Measurements from ENCODE around the gene SLC22A2. TPM values are rescaled to one million over a fixed set of nuclear protein-coding genes. Genes with fewer than 3 reads are reported as not detected.

The SLC22A2 gene
- total RNA-seq, 2 experiments from 2014 or later: not detected

DNA sequence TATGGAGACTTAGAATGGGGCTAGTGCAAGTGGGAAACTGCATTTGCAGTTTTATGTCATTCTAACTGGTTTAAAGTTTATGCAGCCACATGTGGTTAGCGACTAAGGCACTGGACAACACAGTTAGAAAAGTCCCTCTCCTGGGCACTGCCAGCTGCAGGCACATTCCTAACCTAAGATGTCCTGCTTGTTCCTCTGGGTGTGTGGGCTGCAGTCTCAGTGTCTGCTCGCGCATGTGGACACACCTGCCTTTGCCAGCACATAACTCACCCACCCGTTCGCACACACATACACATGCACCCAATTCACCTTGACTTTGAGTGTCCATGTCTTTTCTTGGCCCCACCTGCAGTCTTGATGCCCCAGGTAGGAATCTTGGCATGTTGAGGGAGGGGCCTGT lies 18.5 kb upstream of the SLC22A2 start:
- H4K20me1 ChIP-seq (ENCODE audit: insufficient read depth, low read length): no peaks in the 10 kb centered on the region
- H3K36me3 ChIP-seq (ENCODE audit: insufficient read depth, low read length): no peaks in the 10 kb centered on the region
- TF ChIP-seq, protein P1, sequence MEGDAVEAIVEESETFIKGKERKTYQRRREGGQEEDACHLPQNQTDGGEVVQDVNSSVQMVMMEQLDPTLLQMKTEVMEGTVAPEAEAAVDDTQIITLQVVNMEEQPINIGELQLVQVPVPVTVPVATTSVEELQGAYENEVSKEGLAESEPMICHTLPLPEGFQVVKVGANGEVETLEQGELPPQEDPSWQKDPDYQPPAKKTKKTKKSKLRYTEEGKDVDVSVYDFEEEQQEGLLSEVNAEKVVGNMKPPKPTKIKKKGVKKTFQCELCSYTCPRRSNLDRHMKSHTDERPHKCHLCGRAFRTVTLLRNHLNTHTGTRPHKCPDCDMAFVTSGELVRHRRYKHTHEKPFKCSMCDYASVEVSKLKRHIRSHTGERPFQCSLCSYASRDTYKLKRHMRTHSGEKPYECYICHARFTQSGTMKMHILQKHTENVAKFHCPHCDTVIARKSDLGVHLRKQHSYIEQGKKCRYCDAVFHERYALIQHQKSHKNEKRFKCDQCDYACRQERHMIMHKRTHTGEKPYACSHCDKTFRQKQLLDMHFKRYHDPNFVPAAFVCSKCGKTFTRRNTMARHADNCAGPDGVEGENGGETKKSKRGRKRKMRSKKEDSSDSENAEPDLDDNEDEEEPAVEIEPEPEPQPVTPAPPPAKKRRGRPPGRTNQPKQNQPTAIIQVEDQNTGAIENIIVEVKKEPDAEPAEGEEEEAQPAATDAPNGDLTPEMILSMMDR (conservative IDR thresholded peaks at IDR 0.05; ENCODE audit: low read length): no peak
- no peak for TF ChIP-seq EZH2phosphoT487 (IDR thresholded peaks at IDR 0.05; ENCODE audit: borderline replicate concordance, low read depth, low read length)
- BruUV-seq (replicated peaks): no TSS peak
- H3K27ac ChIP-seq (ENCODE audit: low read depth, low read length, poor library complexity, severe bottlenecking): no peak overlapping the region
- H3K9me2 ChIP-seq (ENCODE audit: insufficient read depth, low read length): no peaks in the 10 kb centered on the region
- H3K79me2 ChIP-seq (ENCODE audit: insufficient read depth, low read depth, low read length): no peaks in the 10 kb centered on the region
- CTCF ChIA-PET (ENCODE audit: unreplicated experiment): no interaction called here
- no peak for DNase-seq (ENCODE audit: low spot score)
- no peak overlapping the region for H3K4me3 ChIP-seq (ENCODE audit: low read depth, low read length, poor library complexity, severe bottlenecking)
- H3K4me1 ChIP-seq (ENCODE audit: insufficient read depth, low read length, poor library complexity, severe bottlenecking): no peaks in the 10 kb centered on the region
- H3K9me3 ChIP-seq (ENCODE audit: low read length): no peaks in the 10 kb centered on the region
- no peak overlapping the region for H3K4me2 ChIP-seq (ENCODE audit: low read length)
- no peak overlapping the region for H2AFZ ChIP-seq (ENCODE audit: low read length)
- POLR2A ChIA-PET: interaction anchor here (0.7 kb wide), 1 partner anchor 166 kb away, joined by 3 read pairs; no protein-coding TSS in a partner anchor
- intact Hi-C loops (cut with micrococcal nuclease; ENCODE audit: unreplicated experiment): no loop called here

DNA sequence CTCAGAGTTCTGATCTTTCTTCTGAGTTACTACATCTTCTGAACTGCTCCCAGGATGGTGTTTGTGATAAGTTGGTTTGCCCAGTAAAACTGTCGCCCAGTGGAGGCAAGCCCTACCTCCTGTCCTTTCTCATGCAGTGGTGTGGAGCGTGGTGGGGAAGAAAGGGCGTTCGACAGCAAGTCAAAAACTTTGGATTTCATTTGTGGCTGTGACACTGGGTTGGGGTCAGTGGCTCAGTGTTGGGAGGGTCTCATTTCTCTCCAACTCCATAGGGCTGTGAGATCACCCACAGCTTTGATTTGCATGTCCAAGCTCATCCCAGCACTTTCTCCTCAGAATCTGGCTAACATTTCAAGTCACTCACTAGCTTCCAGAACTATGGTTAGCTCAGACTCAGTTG lies 17.5 kb upstream of the SLC22A2 start:
- H3K4me2 ChIP-seq (ENCODE audit: low read length): no peak overlapping the region
- H3K27ac ChIP-seq (ENCODE audit: low read depth, low read length, poor library complexity, severe bottlenecking): no peak overlapping the region
- BruUV-seq (replicated peaks): no TSS peak
- no peaks in the 10 kb centered on the region for H3K9me2 ChIP-seq (ENCODE audit: insufficient read depth, low read length)
- H3K9me3 ChIP-seq (ENCODE audit: low read length): no peaks in the 10 kb centered on the region
- POLR2A ChIA-PET: no interaction called here
- CTCF ChIA-PET (ENCODE audit: unreplicated experiment): no interaction called here
- H4K20me1 ChIP-seq (ENCODE audit: insufficient read depth, low read length): no peaks in the 10 kb centered on the region
- intact Hi-C loops (cut with micrococcal nuclease; ENCODE audit: unreplicated experiment): no loop called here
- TF ChIP-seq, protein P1 (conservative IDR thresholded peaks at IDR 0.05; ENCODE audit: low read length): no peak
- TF ChIP-seq EZH2phosphoT487 (IDR thresholded peaks at IDR 0.05; ENCODE audit: borderline replicate concordance, low read depth, low read length): no peak
- H3K36me3 ChIP-seq (ENCODE audit: insufficient read depth, low read length): no peaks in the 10 kb centered on the region
- H3K79me2 ChIP-seq (ENCODE audit: insufficient read depth, low read depth, low read length): no peaks in the 10 kb centered on the region
- no peaks in the 10 kb centered on the region for H3K4me1 ChIP-seq (ENCODE audit: insufficient read depth, low read length, poor library complexity, severe bottlenecking)
- H2AFZ ChIP-seq (ENCODE audit: low read length): no peak overlapping the region
- no peak overlapping the region for H3K4me3 ChIP-seq (ENCODE audit: low read depth, low read length, poor library complexity, severe bottlenecking)
- DNase-seq (ENCODE audit: low spot score): no peak

DNA sequence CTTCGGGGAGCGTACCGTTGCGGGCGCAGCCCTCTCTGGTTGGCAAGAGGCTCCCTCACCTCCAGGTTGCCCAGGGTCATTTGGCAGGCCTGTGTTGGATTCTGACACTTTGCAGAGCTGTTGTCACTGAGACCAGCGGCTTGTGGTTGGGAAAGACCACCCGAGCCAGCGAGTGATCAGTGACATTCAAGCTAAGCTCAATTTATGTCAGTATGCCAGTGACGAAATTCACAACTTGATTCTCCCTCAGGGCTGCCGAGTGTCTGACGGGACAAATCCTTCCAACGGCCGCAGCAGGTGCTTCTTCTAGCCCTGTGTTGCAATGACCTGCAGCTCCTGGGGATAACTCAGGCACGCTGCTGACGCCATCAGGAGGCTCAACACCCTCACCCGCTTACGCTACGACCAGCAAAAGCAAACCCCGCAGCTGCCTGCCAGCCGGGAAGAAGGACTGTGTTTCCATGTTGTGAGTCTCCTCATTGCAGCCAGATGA lies 16.9 kb upstream of the SLC22A2 start:
- no peaks in the 10 kb centered on the region for H3K9me2 ChIP-seq (ENCODE audit: insufficient read depth, low read length)
- no peaks in the 10 kb centered on the region for H3K36me3 ChIP-seq (ENCODE audit: insufficient read depth, low read length)
- no peaks in the 10 kb centered on the region for H4K20me1 ChIP-seq (ENCODE audit: insufficient read depth, low read length)
- H3K4me2 ChIP-seq (ENCODE audit: low read length): no peak overlapping the region
- no peaks in the 10 kb centered on the region for H3K79me2 ChIP-seq (ENCODE audit: insufficient read depth, low read depth, low read length)
- no peaks in the 10 kb centered on the region for H3K4me1 ChIP-seq (ENCODE audit: insufficient read depth, low read length, poor library complexity, severe bottlenecking)
- no TSS peak for BruUV-seq (replicated peaks)
- no peaks in the 10 kb centered on the region for H3K9me3 ChIP-seq (ENCODE audit: low read length)
- TF ChIP-seq EZH2phosphoT487 (IDR thresholded peaks at IDR 0.05; ENCODE audit: borderline replicate concordance, low read depth, low read length): no peak
- TF ChIP-seq, protein P1 (conservative IDR thresholded peaks at IDR 0.05; ENCODE audit: low read length): no peak
- POLR2A ChIA-PET: interaction anchor here (0.6 to 0.8 kb wide), 2 partner anchors 19 to 35 kb away, joined by 3 to 4 read pairs; no protein-coding TSS in a partner anchor
- no peak overlapping the region for H3K4me3 ChIP-seq (ENCODE audit: low read depth, low read length, poor library complexity, severe bottlenecking)
- intact Hi-C loops (cut with micrococcal nuclease; ENCODE audit: unreplicated experiment): no loop called here
- no peak overlapping the region for H3K27ac ChIP-seq (ENCODE audit: low read depth, low read length, poor library complexity, severe bottlenecking)
- no peak for DNase-seq (ENCODE audit: low spot score)
- CTCF ChIA-PET (ENCODE audit: unreplicated experiment): no interaction called here
- H2AFZ ChIP-seq (ENCODE audit: low read length): no peak overlapping the region

Data from OCI-LY7 (cell line).